ENCODE data around the gene NUDT14. TPM values are rescaled to one million over a fixed set of nuclear protein-coding genes. Genes with fewer than 3 reads are reported as not detected.

Gene NUDT14
- total RNA-seq, 1 donor from 2014 or later: 15.2 TPM

DNA sequence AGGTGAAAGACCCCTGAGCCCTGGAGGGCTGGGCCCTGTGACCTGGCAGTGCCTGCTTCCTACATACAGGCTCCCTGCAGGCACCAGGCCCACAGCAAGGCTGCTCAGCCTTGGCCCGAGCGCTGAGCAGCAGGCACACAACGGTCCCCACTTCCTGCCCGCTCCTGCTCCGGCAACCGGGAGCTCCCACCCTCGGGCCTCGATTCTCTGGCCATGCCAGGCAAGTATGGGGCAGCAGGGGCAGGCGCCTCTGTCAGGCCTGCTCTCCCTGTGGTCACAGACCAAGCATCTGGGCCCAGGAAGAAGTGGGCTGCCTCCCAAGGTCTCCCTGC lies 30.6 kb upstream of the NUDT14 start:
- no peak for TF ChIP-seq CTCF (IDR thresholded peaks at IDR 0.05)
- ATAC-seq (ENCODE audit: low read depth) (no peak), DNase-seq (no peak)
- Mint-ChIP-seq H3K27ac (no peak overlapping the region), H3K4me1 (no peaks in the 10 kb centered on the region), H3K4me3 (no peak overlapping the region), H3K9me3 (no peaks in the 10 kb centered on the region), H3K36me3 (ENCODE audit: low read depth) (peaks cover 30% of the 10 kb centered on the region), H3K27me3 (no peaks in the 10 kb centered on the region)
- POLR2A ChIA-PET: no interaction called here
- intact Hi-C loops (cut with micrococcal nuclease): no loop called here
- CTCF ChIA-PET: no interaction called here

DNA sequence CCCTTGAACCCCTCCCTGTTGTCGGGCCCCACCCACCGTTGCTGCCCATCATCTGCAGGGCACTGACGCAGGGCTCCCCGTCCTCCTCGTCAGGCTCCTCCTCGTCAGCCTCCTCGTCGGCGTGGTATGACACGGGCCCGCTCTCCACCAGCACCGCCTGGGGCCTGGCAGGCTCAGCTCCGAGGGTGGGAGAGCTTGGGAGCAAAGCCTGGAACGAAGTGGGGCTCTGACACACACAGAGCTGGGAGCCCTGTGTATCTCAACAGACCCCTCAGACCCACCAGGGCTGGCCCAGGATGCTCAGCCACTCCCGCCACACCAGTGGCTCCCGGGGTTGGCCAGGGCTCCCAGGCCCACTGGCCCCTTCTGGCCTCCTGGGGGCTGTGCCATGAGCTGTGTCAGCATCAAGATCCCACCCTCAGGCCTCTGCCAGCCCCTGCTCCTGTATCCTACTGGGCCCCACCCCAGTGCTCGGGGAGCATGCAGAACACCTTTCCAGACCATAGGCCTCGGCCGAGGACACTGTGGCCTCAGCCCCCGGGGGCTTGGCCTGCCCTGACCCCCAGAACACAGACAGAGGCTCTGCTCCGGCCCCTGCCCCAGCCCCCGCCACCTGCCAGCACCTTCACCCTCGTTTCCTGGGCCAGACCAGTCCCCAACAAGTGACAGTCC lies 30.1 kb upstream of the NUDT14 start:
- DNase-seq: no peak
- intact Hi-C loops (cut with micrococcal nuclease): no loop called here
- ChIA-PET CTCF (no interaction called here), POLR2A (no interaction called here)
- H3K4me1 Mint-ChIP-seq: no peaks in the 10 kb centered on the region
- H3K9me3 Mint-ChIP-seq: no peaks in the 10 kb centered on the region
- TF ChIP-seq CTCF (IDR thresholded peaks at IDR 0.05): no peak
- no peaks in the 10 kb centered on the region for H3K27me3 Mint-ChIP-seq
- no peak for ATAC-seq (ENCODE audit: low read depth)
- H3K27ac Mint-ChIP-seq: no peak overlapping the region
- H3K4me3 Mint-ChIP-seq: no peak overlapping the region
- peaks cover 28% of the 10 kb centered on the region for H3K36me3 Mint-ChIP-seq (ENCODE audit: low read depth)

DNA sequence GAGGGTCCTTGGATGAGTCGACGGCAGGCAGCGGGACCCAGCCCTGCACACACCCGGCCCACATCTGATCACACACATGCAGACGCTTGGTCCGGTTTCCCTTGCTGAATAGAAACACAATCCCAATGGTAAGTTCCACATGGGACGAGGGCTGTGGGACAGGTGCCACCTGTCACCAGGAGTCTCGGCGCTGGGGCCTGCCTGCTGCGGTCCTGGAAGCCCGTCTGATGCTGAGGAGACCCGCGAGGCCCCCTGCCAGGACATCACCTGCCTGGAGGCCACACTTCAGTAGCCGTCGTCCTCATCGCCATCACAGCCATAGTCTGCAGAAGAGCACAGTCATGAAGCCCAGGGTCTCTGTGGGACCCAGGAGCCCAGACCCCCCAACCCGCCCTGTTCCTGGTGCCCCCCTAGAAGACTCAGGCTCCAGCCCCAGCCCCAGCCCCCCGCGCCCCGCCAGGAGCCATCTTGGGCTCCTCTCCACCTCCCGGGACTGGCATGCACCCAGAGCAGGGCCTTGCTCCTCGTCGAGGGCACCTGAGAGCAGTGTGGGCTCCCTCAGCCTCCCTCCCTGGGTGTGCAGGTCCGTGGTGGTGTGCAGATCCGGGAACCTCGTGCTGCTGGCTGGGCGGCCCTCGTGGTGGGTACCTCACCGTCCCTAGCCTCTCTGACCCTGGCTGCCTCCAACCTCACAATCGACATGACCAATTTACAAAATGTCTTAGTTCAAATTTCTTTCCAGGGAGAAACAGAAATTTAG lies 29.3 kb upstream of the NUDT14 start:
- H3K4me3 Mint-ChIP-seq: no peak overlapping the region
- POLR2A ChIA-PET: interaction anchor here (0.6 kb wide), 1 partner anchor 80 kb away, joined by 4 read pairs; no protein-coding TSS in a partner anchor
- no peak for TF ChIP-seq CTCF (IDR thresholded peaks at IDR 0.05)
- H3K27me3 Mint-ChIP-seq: no peaks in the 10 kb centered on the region
- CTCF ChIA-PET: no interaction called here
- ATAC-seq (ENCODE audit: low read depth): no peak
- no peak for DNase-seq
- no peak overlapping the region for H3K27ac Mint-ChIP-seq
- peaks cover 28% of the 10 kb centered on the region for H3K36me3 Mint-ChIP-seq (ENCODE audit: low read depth)
- intact Hi-C loops (cut with micrococcal nuclease): no loop called here
- H3K9me3 Mint-ChIP-seq: no peaks in the 10 kb centered on the region
- no peaks in the 10 kb centered on the region for H3K4me1 Mint-ChIP-seq

- no peak for DNase-seq
- intact Hi-C loops (cut with micrococcal nuclease): no loop called here
- no peak for ATAC-seq (ENCODE audit: low read depth)
- H3K27ac Mint-ChIP-seq: no peak overlapping the region
- peaks cover 23% of the 10 kb centered on the region for H3K36me3 Mint-ChIP-seq (ENCODE audit: low read depth)
- peaks cover 5% of the 10 kb centered on the region for H3K4me1 Mint-ChIP-seq
- ChIA-PET POLR2A (interaction anchor here (0.6 kb wide), 1 partner anchor 79 kb away, joined by 4 read pairs; no protein-coding TSS in a partner anchor), CTCF (no interaction called here)
- no peaks in the 10 kb centered on the region for H3K27me3 Mint-ChIP-seq
- no peak for TF ChIP-seq CTCF (IDR thresholded peaks at IDR 0.05)
- H3K4me3 Mint-ChIP-seq: no peak overlapping the region
- H3K9me3 Mint-ChIP-seq: no peaks in the 10 kb centered on the region
Measured at GRCh38 chr14:105209646-105210045, 28.5 kb upstream of the NUDT14 start.

- DNase-seq (no peak), ATAC-seq (ENCODE audit: low read depth) (no peak)
- POLR2A ChIA-PET: no interaction called here
- TF ChIP-seq CTCF (IDR thresholded peaks at IDR 0.05): no peak
- no peak overlapping the region for H3K27ac Mint-ChIP-seq
- intact Hi-C loops (cut with micrococcal nuclease): no loop called here
- H3K9me3 Mint-ChIP-seq: no peaks in the 10 kb centered on the region
- no peak overlapping the region for H3K4me3 Mint-ChIP-seq
- CTCF ChIA-PET: no interaction called here
- no peaks in the 10 kb centered on the region for H3K27me3 Mint-ChIP-seq
- peaks cover 23% of the 10 kb centered on the region for H3K36me3 Mint-ChIP-seq (ENCODE audit: low read depth)
- peaks cover 6% of the 10 kb centered on the region for H3K4me1 Mint-ChIP-seq
Measured at GRCh38 chr14:105209091-105209490, 28.0 kb upstream of the NUDT14 start.
